ENCODE data around the gene HELZ2.

The HELZ2 gene

DNA sequence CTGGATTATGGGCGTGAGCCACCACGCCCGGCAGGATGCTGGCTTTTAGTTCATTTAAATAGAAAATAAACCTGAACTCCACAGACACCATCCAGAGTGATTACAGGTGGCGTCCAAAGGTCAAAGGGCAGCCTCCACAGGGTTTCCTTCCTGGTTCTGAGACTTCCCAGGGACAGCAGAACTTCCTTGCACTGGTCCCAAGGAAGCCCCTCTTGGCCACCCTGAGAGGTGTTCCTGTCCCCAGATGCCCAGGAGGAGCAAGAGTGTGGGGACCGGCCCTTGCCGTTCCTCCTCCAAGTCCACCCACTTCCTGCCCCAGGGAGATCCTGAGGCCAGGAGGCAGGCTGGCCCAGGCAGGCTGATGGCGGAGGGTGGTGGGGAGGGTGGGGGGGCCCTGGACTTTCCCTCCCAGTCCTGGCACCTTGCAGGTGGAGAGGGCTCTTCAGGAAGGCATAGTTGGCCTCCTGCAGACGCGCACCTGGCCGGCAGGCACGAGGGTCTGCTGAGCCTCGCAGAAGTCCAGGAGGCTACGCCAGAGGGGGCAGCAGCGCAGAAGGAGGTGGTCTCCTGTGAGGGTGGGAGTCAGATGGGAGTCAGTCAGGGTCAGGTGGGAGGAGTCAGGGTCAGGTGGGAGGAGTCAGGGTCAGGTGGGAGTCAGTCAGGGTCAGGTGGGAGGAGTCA, 15.1 kb downstream of the HELZ2 start:
- TF ChIP-seq CTCF (IDR thresholded peaks at IDR 0.05) = no peak
- H3K27ac Mint-ChIP-seq = no peak overlapping the region
- no peak for DNase-seq
- peaks cover 5% of the 10 kb centered on the region for H3K36me3 Mint-ChIP-seq (ENCODE audit: low read depth)
- H3K4me3 Mint-ChIP-seq = no peak overlapping the region
- H3K9me3 Mint-ChIP-seq = no peaks in the 10 kb centered on the region
- peaks cover 10% of the 10 kb centered on the region for H3K27me3 Mint-ChIP-seq (ENCODE audit: low read depth, poor library complexity)
- peaks cover 6% of the 10 kb centered on the region for H3K4me1 Mint-ChIP-seq

DNA sequence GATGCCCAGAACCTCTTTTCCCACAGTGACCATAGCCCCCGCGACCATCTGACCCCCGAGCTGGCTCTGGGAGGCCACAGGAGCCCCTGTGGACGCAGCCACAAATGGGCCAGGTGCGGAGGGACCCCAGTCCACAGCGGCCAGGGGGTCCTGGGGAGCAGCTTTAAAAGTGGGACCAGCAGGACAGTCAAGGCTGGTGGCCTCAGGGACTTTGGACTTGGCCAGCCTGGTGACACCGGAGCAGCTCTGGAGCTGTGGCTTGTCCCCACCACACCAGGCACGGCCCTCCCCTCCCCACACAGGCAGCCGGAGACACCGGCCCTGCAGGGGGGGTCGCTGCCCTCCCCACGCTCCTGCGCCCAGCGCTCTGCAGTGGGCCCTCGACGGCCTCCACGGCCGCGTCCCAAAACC, 16.6 kb downstream of the HELZ2 start:
- Mint-ChIP-seq H3K27ac (peak overlapping the region; percentile 54), H3K36me3 (ENCODE audit: low read depth) (peaks cover 5% of the 10 kb centered on the region), H3K27me3 (ENCODE audit: low read depth, poor library complexity) (peaks cover 10% of the 10 kb centered on the region), H3K4me3 (no peak overlapping the region), H3K4me1 (peaks cover 10% of the 10 kb centered on the region), H3K9me3 (no peaks in the 10 kb centered on the region)
- no peak for TF ChIP-seq CTCF (IDR thresholded peaks at IDR 0.05)
- no peak for DNase-seq

DNA sequence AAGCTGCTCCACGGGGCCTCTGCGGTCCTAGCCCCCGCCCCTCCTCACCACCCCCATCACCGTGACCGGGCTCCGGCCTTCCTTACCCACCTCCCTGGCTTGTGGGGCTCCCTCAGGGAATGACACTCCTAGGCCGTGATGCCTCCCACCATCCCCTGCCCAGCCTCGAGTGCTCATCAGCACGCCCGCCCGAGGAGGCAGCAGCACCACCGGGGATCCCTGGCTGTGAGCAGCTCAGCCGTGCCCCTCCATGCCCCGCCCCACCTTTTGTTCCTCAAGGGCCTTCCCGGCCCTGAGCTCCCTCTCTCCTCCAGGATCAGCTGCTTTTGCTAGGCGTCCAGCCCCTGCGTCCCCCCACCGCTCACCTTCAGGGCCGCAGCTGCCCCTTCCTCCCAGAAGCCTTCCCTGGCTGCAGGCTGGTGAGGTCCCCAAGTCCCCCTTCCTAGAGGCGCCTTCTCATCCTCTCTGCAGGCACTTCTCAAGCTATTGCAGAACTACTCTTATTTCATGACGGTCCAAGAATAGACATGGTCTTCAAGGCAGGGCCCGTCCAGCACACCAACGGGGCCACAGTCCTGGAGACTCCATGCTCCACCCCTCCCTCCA, 17.1 kb downstream of the HELZ2 start:
- H3K27ac Mint-ChIP-seq = peak overlapping the region; percentile 54
- H3K4me3 Mint-ChIP-seq = no peak overlapping the region
- H3K9me3 Mint-ChIP-seq = no peaks in the 10 kb centered on the region
- TF ChIP-seq CTCF (IDR thresholded peaks at IDR 0.05) = no peak
- peaks cover 5% of the 10 kb centered on the region for H3K36me3 Mint-ChIP-seq (ENCODE audit: low read depth)
- H3K27me3 Mint-ChIP-seq (ENCODE audit: low read depth, poor library complexity) = peaks cover 12% of the 10 kb centered on the region
- no peak for DNase-seq
- H3K4me1 Mint-ChIP-seq = peaks cover 14% of the 10 kb centered on the region

DNA sequence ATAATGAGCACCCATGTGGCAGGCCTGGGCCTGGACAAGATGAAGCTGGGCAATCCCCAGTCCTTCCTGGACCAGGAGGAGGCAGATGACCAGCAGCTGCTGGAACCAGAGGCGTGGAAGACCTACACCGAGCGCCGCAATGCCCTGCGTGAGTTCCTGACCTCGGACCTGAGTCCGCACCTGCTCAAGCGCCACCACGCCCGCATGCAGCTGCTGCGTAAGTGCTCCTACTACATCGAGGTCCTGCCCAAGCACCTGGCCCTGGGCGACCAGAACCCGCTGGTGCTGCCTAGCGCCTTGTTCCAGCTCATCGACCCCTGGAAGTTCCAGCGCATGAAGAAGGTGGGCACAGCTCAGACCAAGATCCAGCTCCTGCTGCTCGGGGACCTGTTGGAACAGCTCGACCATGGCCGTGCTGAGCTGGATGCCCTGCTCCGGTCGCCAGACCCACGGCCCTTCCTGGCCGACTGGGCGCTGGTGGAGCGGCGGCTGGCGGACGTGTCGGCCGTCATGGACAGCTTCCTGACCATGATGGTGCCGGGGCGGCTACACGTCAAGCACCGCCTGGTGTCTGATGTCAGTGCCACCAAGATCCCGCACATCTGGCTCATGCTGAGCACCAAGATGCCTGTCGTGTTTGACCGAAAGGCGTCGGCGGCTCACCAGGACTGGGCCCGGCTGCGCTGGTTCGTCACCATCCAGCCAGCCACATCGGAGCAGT, 18.2 kb downstream of the HELZ2 start:
- Mint-ChIP-seq H3K4me3 (no peak overlapping the region), H3K9me3 (no peaks in the 10 kb centered on the region), H3K36me3 (ENCODE audit: low read depth) (peaks cover 5% of the 10 kb centered on the region), H3K27ac (no peak overlapping the region), H3K27me3 (ENCODE audit: low read depth, poor library complexity) (peaks cover 16% of the 10 kb centered on the region), H3K4me1 (peaks cover 18% of the 10 kb centered on the region)
- no peak for DNase-seq
- TF ChIP-seq CTCF (IDR thresholded peaks at IDR 0.05) = no peak

GRCh38 chr20:63554361-63555278, 19.4 kb downstream of the HELZ2 start:
- Mint-ChIP-seq H3K36me3 (ENCODE audit: low read depth) (no peaks in the 10 kb centered on the region), H3K9me3 (no peaks in the 10 kb centered on the region), H3K27me3 (ENCODE audit: low read depth, poor library complexity) (peaks cover 17% of the 10 kb centered on the region), H3K27ac (no peak overlapping the region), H3K4me3 (peak overlapping the region; percentile 76), H3K4me1 (peaks cover 20% of the 10 kb centered on the region)
- no peak for TF ChIP-seq CTCF (IDR thresholded peaks at IDR 0.05)
- no peak for DNase-seq
